WERI-Rb-1 (cell line): ENCODE measurements around the gene PHETA1.
A peak's percentile ranks its signal among the peaks of the same experiment; 100 is the strongest.

Source experiments
- DNase-seq: peaks from one replicate; pipeline ENCODE4 v3.0.0-alpha.2; 2020
- H3K27ac ChIP-seq: fragments of 250-450 bp; sonication (Bioruptor Pico); 2 replicates; pipeline ENCODE4 v1.5.1; 2020; ENCODE audit warnings: mild to moderate bottlenecking, moderate library complexity
- H3K27me3 ChIP-seq: fragments of 250-450 bp; sonication (Bioruptor Pico); 2 replicates; pipeline ENCODE4 v1.5.1; 2021; ENCODE audit warnings: mild to moderate bottlenecking, low read depth, moderate library complexity; ENCODE audit not compliant: insufficient read depth, severe bottlenecking
- H3K36me3 ChIP-seq: fragments of 250-450 bp; sonication (Bioruptor Pico); 2 replicates; pipeline ENCODE4 v1.5.1; 2020; ENCODE audit warnings: mild to moderate bottlenecking, moderate library complexity
- H3K4me3 ChIP-seq: 2 replicates; pipeline ENCODE4 v1.5.1; 2011; ENCODE audit warnings: low read depth, mild to moderate bottlenecking, control low read depth, low read length
- H3K9me3 ChIP-seq: fragments of 250-450 bp; sonication (Bioruptor Pico); 2 replicates; pipeline ENCODE4 v1.5.1; 2021; ENCODE audit warnings: mild to moderate bottlenecking, moderate library complexity; ENCODE audit not compliant: severe bottlenecking
- TF ChIP-seq, protein P1 (sequence below): IDR thresholded peaks from 2 replicates; pipeline ENCODE4 v1.5.1; 2011; ENCODE audit warnings: low read depth, mild to moderate bottlenecking, control low read depth, inconsistent platforms, low read length

PHETA1 gene

DNA sequence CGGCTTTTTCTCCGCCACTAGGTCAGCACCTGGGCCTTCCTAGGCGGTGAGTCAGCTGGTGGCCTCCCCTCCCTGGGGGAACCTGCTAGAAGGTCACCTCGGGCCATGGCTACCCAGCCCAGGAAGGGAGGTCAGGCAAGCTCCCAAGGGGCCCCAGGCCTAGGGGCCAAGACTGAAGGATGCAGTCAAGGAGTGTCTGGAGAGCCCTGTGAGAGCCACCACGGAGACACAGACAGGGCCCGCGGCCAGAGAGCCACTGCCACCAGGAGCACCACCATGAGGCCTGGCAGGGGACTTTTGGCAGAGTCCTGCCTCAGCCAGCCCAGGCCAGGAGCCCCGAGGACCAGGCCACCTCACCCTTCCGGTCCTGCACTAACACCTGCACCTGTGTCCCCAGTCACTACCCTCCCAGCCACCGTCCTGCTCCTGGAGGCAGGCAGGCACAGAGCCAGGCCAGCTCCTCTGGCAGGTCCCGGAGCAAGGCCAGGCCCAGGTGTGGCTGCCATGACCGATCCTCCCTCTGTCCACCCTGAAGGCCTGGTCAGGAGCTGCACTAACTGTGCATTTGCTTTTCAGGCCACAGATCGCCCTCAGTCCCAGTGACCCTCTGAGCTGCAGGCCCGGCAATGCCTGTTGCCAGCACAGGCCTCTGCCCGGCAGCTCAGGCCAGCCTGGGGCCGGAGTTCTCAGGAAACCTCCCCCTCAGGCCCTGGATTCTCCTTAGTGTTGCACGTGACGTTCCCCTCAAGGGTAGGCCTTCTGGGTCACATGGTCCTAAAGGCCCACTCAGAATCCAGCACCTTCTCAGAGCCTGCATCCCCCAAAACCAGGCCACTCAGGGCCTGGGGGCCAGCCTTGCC, 6.9 kb downstream of the PHETA1 start:
- TF ChIP-seq, protein P1, sequence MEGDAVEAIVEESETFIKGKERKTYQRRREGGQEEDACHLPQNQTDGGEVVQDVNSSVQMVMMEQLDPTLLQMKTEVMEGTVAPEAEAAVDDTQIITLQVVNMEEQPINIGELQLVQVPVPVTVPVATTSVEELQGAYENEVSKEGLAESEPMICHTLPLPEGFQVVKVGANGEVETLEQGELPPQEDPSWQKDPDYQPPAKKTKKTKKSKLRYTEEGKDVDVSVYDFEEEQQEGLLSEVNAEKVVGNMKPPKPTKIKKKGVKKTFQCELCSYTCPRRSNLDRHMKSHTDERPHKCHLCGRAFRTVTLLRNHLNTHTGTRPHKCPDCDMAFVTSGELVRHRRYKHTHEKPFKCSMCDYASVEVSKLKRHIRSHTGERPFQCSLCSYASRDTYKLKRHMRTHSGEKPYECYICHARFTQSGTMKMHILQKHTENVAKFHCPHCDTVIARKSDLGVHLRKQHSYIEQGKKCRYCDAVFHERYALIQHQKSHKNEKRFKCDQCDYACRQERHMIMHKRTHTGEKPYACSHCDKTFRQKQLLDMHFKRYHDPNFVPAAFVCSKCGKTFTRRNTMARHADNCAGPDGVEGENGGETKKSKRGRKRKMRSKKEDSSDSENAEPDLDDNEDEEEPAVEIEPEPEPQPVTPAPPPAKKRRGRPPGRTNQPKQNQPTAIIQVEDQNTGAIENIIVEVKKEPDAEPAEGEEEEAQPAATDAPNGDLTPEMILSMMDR, result no peak
- peak; percentile 17 for DNase-seq
- no peaks in the 10 kb centered on the region for H3K27me3 ChIP-seq
- H3K27ac ChIP-seq, result no peak overlapping the region
- no peaks in the 10 kb centered on the region for H3K9me3 ChIP-seq
- H3K4me3 ChIP-seq, result no peak overlapping the region
- peaks cover 11% of the 10 kb centered on the region for H3K36me3 ChIP-seq

DNA sequence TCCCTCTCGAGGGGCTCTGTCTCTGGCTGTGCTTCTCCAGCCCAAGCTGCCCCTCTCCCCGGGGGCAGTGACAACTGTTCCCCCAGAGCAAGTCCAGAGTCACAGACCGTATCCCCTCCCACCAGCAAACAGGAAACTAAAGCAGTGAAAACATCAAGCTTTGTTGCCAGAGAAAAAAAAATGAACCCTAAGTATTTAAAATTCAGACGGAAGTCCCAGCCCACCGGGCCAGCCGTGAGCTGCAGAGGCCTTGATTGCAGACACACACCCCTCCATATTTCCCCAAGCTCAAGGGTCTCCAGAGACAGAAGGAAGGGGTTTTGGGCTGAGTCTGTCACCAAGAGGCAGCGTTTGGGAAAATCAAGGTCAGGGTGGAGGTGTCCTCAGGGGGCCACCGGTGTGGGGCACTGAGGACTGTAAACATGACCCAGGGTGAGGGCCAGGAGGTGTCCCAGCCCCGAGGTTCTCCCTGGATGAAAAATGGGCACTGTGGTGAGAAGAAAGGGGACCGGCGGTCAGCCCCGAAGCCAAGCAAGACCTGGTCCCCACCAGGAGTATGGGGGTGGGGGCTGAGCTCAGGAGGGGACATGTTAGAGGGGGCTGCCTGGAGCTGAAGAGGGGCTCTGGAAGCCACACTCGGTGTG, 7.7 kb downstream of the PHETA1 start:
- Histone ChIP-seq H3K36me3 (peaks cover 11% of the 10 kb centered on the region), H3K4me3 (no peak overlapping the region), H3K27ac (no peak overlapping the region), H3K27me3 (no peaks in the 10 kb centered on the region), H3K9me3 (no peaks in the 10 kb centered on the region)
- DNase-seq, result no peak
- TF ChIP-seq, protein P1, result no peak

DNA sequence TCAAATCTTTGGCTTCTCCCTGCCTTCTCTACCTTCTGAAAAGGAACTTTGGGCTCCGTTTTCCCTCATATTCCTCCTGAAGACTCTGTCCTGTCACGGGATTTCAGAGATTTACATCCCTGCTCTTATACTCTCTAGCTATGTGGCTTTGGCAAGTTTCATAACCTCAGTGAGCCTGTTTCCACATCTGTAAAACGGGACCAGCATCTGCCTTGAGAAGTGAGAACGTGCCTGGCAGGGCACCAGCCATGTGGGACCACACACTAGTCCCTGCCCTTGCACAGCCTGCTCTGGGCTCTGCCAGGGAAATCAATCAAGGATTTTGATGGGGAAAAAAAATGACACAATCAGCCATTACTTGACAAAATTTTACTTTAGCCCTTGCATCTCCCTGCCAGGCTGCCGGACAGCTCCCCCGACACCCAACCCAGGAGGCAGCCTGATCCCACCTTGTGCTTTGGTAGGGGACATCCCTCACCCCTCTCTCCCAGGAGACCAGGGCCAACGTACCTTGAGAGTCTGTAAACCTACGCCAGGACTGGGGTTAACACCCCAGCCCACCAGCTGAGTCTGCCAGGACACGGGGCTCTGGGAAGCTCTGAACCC, 8.5 kb downstream of the PHETA1 start:
- Histone ChIP-seq H3K36me3 (peaks cover 8% of the 10 kb centered on the region), H3K4me3 (no peak overlapping the region), H3K9me3 (no peaks in the 10 kb centered on the region), H3K27ac (no peak overlapping the region), H3K27me3 (no peaks in the 10 kb centered on the region)
- DNase-seq, result no peak
- TF ChIP-seq, protein P1, result no peak

DNA sequence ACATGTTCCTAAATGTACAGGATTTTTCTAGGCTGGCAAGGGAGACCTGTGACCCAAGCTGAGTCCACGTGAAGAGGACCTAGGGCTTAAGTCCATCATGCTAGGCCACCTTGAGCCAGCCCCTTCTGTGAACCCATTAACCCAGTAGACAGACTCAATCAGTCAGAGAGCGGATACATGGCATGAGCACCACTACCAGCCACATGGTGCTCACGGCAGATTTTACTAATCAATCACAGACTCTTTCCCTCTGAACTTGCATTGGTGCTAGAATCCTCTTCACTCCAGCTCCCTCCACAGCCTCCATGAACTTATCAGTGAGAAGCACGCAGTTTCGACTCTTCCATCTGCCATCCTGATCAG, 9.0 kb downstream of the PHETA1 start:
- TF ChIP-seq, protein P1, result no peak
- no peak overlapping the region for H3K4me3 ChIP-seq
- H3K9me3 ChIP-seq, result no peaks in the 10 kb centered on the region
- no peak for DNase-seq
- no peak overlapping the region for H3K27ac ChIP-seq
- peaks cover 4% of the 10 kb centered on the region for H3K36me3 ChIP-seq
- H3K27me3 ChIP-seq, result no peaks in the 10 kb centered on the region

DNA sequence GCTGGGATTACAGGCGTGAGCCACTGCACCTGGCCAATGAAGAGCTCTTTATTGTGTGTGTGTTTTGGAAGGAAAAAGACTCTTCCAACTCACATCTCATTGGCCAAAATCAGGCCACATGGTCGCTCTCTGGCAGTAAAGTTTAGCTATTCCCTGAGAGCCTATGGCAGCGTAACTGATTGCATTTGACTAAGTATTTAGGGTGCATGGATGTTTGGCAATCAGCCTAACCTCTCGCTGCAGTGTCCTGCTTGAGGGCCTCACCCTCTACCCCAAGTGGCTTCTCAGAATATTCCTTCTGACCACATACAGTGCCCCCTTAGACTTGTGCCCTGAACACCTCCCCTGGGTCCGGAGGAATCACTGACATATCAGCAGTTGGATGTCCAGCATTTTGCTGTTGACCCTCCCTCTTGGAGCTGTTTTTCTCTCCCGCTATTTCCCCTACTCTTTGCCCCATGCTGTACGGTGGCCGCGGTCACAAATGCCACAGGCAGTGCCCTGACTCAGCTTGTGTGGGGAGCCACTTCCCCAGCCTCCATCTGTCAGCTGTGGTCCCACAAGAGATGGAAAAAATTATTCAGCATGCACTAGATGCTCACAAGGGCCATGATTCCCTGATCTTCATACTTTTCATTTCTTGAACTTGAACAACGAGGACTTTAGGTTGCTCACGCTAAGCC, 9.5 kb downstream of the PHETA1 start:
- H3K4me3 ChIP-seq, result no peak overlapping the region
- H3K27ac ChIP-seq, result no peak overlapping the region
- H3K27me3 ChIP-seq, result no peaks in the 10 kb centered on the region
- no peak for DNase-seq
- peaks cover 3% of the 10 kb centered on the region for H3K36me3 ChIP-seq
- H3K9me3 ChIP-seq, result no peaks in the 10 kb centered on the region
- TF ChIP-seq, protein P1, result no peak
